Measurements from ENCODE around the gene PSME2.
A peak's percentile ranks its signal among the peaks of the same experiment; 100 is the strongest.
"Not testable (repeated sequence)": the region's sequence is repeated elsewhere in the genome, so short reads cannot be mapped to it uniquely, and the experiment has no call there.

PSME2 gene

GRCh38 chr14:24110523-24110922, 35.9 kb downstream of the PSME2 start:
- no peak for DNase-seq

- DNase-seq = no peak
Measured at GRCh38 chr14:24110060-24110459, 36.4 kb downstream of the PSME2 start.

GRCh38 chr14:24108336-24108874, 38.0 kb downstream of the PSME2 start:
- DNase-seq = no peak

GRCh38 chr14:24106672-24107271, 39.6 kb downstream of the PSME2 start:
- DNase-seq = no peak

GRCh38 chr14:24105609-24106239, 40.7 kb downstream of the PSME2 start:
- DNase-seq = not testable (repeated sequence)

- no peak for DNase-seq
Measured at GRCh38 chr14:24103451-24103850, 43.0 kb downstream of the PSME2 start.

GRCh38 chr14:24102357-24103048, 43.9 kb downstream of the PSME2 start:
- no peak for DNase-seq

GRCh38 chr14:24100982-24101494, 45.4 kb downstream of the PSME2 start:
- no peak for DNase-seq

GRCh38 chr14:24100197-24100981, 46.0 kb downstream of the PSME2 start:
- no peak for DNase-seq

- no peak for DNase-seq
Measured at GRCh38 chr14:24098927-24099813, 47.2 kb downstream of the PSME2 start.

- no peak for DNase-seq
Measured at GRCh38 chr14:24098229-24098926, 48.0 kb downstream of the PSME2 start.

- DNase-seq = no peak
Measured at GRCh38 chr14:24096545-24097181, 49.7 kb downstream of the PSME2 start.

GRCh38 chr14:24095271-24096068, 50.9 kb downstream of the PSME2 start:
- DNase-seq = peak; percentile 44

- DNase-seq = no peak
Measured at GRCh38 chr14:24094841-24095270, 51.6 kb downstream of the PSME2 start.

GRCh38 chr14:24093901-24094840, 52.2 kb downstream of the PSME2 start, which contains the start of gene PCK2:
Gene PCK2 (plus strand): TSS chr14:24094311. CDS start chr14:24094406, 95 bp downstream.
- DNase-seq = peak; percentile 84

All from activated CD8-positive, alpha-beta memory T cell treated with anti-CD3 and anti-CD28 coated beads, Interleukin-2, amount 50 U/mL, for 4 hours (primary cell).